ENCODE data around the gene FAM53A.
"Not testable (repeated sequence)": the region's sequence is repeated elsewhere in the genome, so short reads cannot be mapped to it uniquely, and the experiment has no call there.

Gene FAM53A

GRCh38 chr4:1711571-1712215 is 27.6 kb upstream of the FAM53A start:
- TF ChIP-seq, protein P1, sequence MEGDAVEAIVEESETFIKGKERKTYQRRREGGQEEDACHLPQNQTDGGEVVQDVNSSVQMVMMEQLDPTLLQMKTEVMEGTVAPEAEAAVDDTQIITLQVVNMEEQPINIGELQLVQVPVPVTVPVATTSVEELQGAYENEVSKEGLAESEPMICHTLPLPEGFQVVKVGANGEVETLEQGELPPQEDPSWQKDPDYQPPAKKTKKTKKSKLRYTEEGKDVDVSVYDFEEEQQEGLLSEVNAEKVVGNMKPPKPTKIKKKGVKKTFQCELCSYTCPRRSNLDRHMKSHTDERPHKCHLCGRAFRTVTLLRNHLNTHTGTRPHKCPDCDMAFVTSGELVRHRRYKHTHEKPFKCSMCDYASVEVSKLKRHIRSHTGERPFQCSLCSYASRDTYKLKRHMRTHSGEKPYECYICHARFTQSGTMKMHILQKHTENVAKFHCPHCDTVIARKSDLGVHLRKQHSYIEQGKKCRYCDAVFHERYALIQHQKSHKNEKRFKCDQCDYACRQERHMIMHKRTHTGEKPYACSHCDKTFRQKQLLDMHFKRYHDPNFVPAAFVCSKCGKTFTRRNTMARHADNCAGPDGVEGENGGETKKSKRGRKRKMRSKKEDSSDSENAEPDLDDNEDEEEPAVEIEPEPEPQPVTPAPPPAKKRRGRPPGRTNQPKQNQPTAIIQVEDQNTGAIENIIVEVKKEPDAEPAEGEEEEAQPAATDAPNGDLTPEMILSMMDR (IDR thresholded peaks at IDR 0.05; ENCODE audit: insufficient read depth, low read depth, low read length, missing control alignments) = no peak

DNA sequence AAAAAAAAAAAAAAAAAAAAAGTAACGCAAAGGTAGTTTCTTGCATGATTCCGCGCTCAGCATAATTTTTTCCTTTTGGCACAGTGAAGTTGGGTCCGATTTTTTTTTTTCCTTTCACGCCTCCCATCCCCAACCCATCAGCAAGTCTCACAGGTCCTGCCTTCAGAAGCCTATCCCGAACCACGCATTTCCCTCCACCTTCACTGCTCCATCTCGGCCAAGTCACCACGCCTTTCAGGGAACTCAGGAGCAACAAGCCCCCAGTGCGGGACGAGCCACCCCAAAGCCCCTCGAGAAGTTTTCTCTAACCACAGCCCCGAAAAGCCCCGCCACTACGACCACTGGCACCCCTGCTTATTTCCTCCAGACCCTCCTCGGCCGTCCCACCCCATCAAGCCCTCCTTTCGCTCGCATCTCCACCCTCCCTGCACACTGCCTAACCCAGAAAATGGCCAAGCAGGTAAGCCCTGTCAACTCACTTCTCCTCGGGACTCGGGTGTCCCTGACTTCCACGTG is 27.0 kb upstream of the FAM53A start:
- no peak for DNase-seq (ENCODE audit: low read depth)
- TF ChIP-seq, protein P1 (IDR thresholded peaks at IDR 0.05; ENCODE audit: insufficient read depth, low read depth, low read length, missing control alignments) = no peak
- H3K4me3 ChIP-seq (ENCODE audit: low read depth, low read length) = peak overlapping the region; percentile 90

More at GRCh38 chr4:1711571-1712215, 27.6 kb upstream of the FAM53A start:
- peak overlapping the region; percentile 90 for H3K4me3 ChIP-seq (ENCODE audit: low read depth, low read length)
- peak; percentile 56 for DNase-seq (ENCODE audit: low read depth)

- DNase-seq (ENCODE audit: low read depth) = no peak
- no peak overlapping the region; the same call in 1 of the 2 replicates for H3K4me3 ChIP-seq (ENCODE audit: low read depth, low read length)
- TF ChIP-seq, protein P1 (IDR thresholded peaks at IDR 0.05; ENCODE audit: insufficient read depth, low read depth, low read length, missing control alignments) = no peak
These were observed 24.5 kb upstream of the FAM53A start for GRCh38 chr4:1708581-1708980.

GRCh38 chr4:1706358-1706757 is 22.2 kb upstream of the FAM53A start:
- H3K4me3 ChIP-seq (ENCODE audit: low read depth, low read length) = no peak overlapping the region
- TF ChIP-seq, protein P1 (IDR thresholded peaks at IDR 0.05; ENCODE audit: insufficient read depth, low read depth, low read length, missing control alignments) = no peak
- no peak for DNase-seq (ENCODE audit: low read depth)

DNA sequence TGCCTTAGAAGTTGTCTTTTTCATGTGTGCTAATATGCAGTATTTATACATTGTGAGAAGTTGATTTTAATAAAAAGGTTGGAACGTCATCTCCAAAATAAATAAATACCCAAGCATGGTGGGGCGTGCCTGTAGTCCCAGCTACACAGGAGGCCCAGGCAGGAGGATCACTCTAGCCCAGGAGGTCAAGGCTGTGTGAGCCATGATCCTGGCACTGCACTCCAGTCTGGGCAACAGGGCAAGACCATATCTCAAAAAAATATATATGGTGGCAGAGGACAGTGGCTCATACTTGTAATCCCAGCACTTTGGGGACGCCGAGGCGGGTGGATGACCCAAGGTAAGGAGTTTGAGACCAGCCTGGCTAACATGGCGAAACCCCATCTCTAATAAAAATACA is 21.6 kb upstream of the FAM53A start:
- TF ChIP-seq, protein P1 (IDR thresholded peaks at IDR 0.05; ENCODE audit: insufficient read depth, low read depth, low read length, missing control alignments) = no peak

GRCh38 chr4:1703867-1704266 is 19.8 kb upstream of the FAM53A start:
- H3K4me3 ChIP-seq (ENCODE audit: low read depth, low read length) = no peak overlapping the region
- TF ChIP-seq, protein P1 (IDR thresholded peaks at IDR 0.05; ENCODE audit: insufficient read depth, low read depth, low read length, missing control alignments) = no peak
- DNase-seq (ENCODE audit: low read depth) = no peak

More for the DNA sequence above, 21.6 kb upstream of the FAM53A start:
- DNase-seq (ENCODE audit: low read depth) = no peak
- H3K4me3 ChIP-seq (ENCODE audit: low read depth, low read length) = no peak overlapping the region

- DNase-seq (ENCODE audit: low read depth); H3K4me3 ChIP-seq (ENCODE audit: low read depth, low read length): not testable (repeated sequence)
These were observed 17.6 kb upstream of the FAM53A start for GRCh38 chr4:1701671-1702070.
